BJ (cell line): ENCODE measurements around the gene URB1. TPM values are rescaled to one million over a fixed set of nuclear protein-coding genes. Genes with fewer than 3 reads are reported as not detected.

Experiments
- CTCF ChIA-PET: fragments of 350-600 bp; formaldehyde crosslinking; extraction: SDS; loops from one replicate; lab custom pipeline; 2021; ENCODE audit warnings: antibody characterized with exemption, inconsistent platforms; lab: Yijun Ruan, JAX
- POLR2A ChIA-PET: fragments of 300-600 bp; sonication (Branson Sonifier 250); formaldehyde crosslinking; extraction: SDS; loops from one replicate; lab custom pipeline; 2021; ENCODE audit warnings: antibody characterized with exemption; lab: Charles Lee
- DNase-seq: peaks from one replicate; pipeline ENCODE4 v3.0.0-alpha.2; 2011; ENCODE audit warnings: low read depth
- H3K27me3 ChIP-seq: 2 replicates; pipeline ENCODE4 v1.6.0; 2011; ENCODE audit warnings: low read length; ENCODE audit not compliant: control insufficient read depth, insufficient read depth
- H3K36me3 ChIP-seq: 2 replicates; pipeline ENCODE4 v1.5.1; 2011; ENCODE audit warnings: low read length; ENCODE audit not compliant: control insufficient read depth, insufficient read depth
- H3K4me3 ChIP-seq: 2 replicates; pipeline ENCODE4 v1.5.1; 2011; ENCODE audit warnings: low read depth, mild to moderate bottlenecking, control low read depth, low read length
- CTCF ChIP-seq: IDR thresholded peaks from 2 replicates; pipeline ENCODE4 v1.5.1; 2011; ENCODE audit warnings: low read depth, mild to moderate bottlenecking, control low read depth, inconsistent platforms, low read length, moderate library complexity; ENCODE audit not compliant: insufficient read depth
- polyA plus RNA-seq: library from polyadenylated mRNA; depleted of rRNA; stranded (reverse); fragments of >200 nt; gene quantifications from 2 replicates; pipeline ENCODE4 v1.2.3, GENCODE V29; 2011

The URB1 gene
- polyA plus RNA-seq, 1 experiment = 8.8 TPM

- ChIA-PET CTCF (interaction anchor here (0.9 to 1.5 kb wide), 2 partner anchors 9 to 12 kb away, joined by 3 to 4 read pairs; no protein-coding TSS in a partner anchor), POLR2A (no interaction called here)
- Histone ChIP-seq H3K4me3 (no peak overlapping the region), H3K36me3 (peaks cover 54% of the 10 kb centered on the region), H3K27me3 (no peaks in the 10 kb centered on the region)
- DNase-seq = no peak
- TF ChIP-seq CTCF = no peak
These were observed 44.8 kb downstream of the URB1 start for GRCh38 chr21:32347977-32348376.

- DNase-seq = no peak
- peaks cover 49% of the 10 kb centered on the region for H3K36me3 ChIP-seq
- TF ChIP-seq CTCF = no peak
- H3K27me3 ChIP-seq = no peaks in the 10 kb centered on the region
- ChIA-PET POLR2A (no interaction called here), CTCF (interaction anchor here (1.5 kb wide), 1 partner anchor 9 kb away, joined by 4 read pairs; no protein-coding TSS in a partner anchor)
- no peak overlapping the region for H3K4me3 ChIP-seq
These were observed 45.5 kb downstream of the URB1 start for GRCh38 chr21:32347351-32347750.

- Histone ChIP-seq H3K27me3 (no peaks in the 10 kb centered on the region), H3K36me3 (peaks cover 50% of the 10 kb centered on the region), H3K4me3 (no peak overlapping the region)
- ChIA-PET POLR2A (no interaction called here), CTCF (no interaction called here)
- TF ChIP-seq CTCF = no peak
- no peak for DNase-seq
These were observed 45.9 kb downstream of the URB1 start for GRCh38 chr21:32346951-32347350.

- CTCF ChIA-PET = no interaction called here
These were observed 51.7 kb downstream of the URB1 start for GRCh38 chr21:32340863-32341848.

More at GRCh38 chr21:32340863-32341848, 51.7 kb downstream of the URB1 start:
- DNase-seq = no peak
- POLR2A ChIA-PET = no interaction called here
- no peak for TF ChIP-seq CTCF
- Histone ChIP-seq H3K4me3 (no peak overlapping the region), H3K36me3 (peaks cover 22% of the 10 kb centered on the region), H3K27me3 (no peaks in the 10 kb centered on the region)
